Superior temporal gyrus (tissue), 1 donor: Measurements from ENCODE around the gene PSORS1C2.

Source experiments
- DNase-seq: peaks from one replicate; pipeline ENCODE4 v3.0.0-alpha.2; 2016; ENCODE audit errors: extremely low spot score

Gene PSORS1C2

DNA sequence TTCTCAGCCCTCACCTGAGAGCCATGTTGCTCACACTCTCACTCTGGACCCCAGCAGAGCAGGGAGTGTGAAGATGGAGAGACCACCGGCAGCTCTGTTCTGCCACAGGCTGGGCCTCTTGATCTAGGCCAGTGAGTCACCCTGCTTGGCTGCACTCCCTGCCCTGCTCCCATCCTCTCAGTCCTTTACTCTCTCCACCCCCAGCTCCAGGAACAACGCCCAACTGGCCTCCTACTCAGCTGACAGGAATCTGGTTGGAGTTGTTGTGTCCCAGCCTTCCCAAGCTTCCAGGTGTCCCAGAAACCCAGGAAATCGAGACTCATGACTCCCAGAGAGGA lies 24.4 kb downstream of the PSORS1C2 start, which contains the start of gene PSORS1C1:
PSORS1C1 (plus strand) TSS at position 260 of the 338 bp plus-strand sequence. CDS start 14,833 bp downstream, outside the sequence.
- peak; percentile 62 for DNase-seq

DNA sequence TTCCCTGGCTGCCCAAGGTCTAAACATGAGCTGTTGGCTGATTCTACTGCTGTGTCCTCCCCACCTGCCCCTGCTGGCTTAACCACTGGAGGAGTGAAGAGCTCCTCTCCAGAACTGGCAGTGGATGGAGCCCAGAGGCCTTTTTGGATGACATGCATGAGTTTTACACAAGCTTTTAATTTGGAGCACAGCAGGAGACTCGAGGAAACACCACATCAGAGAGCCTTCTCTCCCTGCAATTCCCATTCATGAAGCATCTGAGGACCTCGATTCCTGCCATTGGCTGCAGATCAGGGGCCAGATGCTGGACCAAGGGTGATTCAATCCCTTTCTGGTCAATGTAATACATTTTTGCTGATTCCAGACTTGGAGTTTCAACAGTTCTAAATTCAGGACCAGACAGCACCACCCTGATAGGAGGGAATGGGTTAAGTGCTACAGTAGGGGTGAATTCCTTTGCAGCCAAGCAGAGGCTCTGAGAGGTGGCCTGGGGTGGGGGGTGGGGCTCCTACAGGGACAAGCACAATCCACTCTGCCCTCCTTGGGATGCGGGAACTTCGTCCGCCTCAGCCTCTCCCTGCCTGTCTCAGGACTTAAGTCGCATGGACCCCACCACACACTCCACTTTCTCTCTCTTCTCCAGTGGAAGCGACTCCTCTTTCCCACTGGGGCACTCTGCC lies 24.9 kb downstream of the PSORS1C2 start:
- no peak for DNase-seq

DNA sequence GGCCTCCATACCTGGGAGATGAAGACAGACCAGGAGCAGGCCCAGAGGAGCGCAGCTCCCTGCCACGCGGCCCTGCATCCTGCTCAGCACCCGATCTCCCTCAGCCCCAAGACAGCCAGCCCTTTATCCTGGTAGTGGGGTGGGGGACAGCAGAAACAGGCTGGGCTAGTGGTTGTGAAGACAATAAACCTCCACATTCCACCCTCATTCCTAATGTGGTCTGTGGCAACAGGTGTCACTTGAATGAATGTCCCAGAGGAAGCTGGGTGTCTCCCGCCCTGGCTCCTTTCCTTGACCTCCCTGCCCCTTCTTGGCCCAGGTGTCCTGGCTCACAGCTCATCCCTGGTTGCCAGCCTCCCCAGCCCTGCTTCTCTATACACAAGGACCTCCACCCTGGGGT lies 26.4 kb downstream of the PSORS1C2 start, which contains the start of gene C6orf15:
C6orf15 (minus strand) TSS at position 98 of the 400 bp plus-strand sequence; CDS start at position 78, 20 bp downstream.
- DNase-seq: no peak

DNA sequence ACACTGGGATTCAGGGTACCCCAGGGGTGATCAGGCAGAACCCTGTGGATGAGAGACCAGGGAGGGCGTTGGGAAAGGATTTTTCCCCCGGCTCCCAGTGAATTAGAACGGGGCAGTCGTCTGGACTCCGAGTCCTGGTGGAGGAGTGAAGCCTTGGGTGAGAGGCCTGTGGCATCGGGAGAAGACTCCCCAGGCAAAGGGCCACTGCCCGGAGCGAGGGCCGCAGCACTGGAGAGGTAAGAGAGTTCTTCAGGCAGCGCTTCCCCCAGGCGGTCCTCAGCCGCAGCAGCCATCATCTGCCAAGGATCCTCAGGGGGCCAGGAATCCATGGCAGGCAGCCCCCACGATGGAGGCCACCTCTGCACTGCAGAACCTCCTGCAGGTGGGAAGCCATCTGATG lies 27.2 kb downstream of the PSORS1C2 start:
- no peak for DNase-seq

DNA sequence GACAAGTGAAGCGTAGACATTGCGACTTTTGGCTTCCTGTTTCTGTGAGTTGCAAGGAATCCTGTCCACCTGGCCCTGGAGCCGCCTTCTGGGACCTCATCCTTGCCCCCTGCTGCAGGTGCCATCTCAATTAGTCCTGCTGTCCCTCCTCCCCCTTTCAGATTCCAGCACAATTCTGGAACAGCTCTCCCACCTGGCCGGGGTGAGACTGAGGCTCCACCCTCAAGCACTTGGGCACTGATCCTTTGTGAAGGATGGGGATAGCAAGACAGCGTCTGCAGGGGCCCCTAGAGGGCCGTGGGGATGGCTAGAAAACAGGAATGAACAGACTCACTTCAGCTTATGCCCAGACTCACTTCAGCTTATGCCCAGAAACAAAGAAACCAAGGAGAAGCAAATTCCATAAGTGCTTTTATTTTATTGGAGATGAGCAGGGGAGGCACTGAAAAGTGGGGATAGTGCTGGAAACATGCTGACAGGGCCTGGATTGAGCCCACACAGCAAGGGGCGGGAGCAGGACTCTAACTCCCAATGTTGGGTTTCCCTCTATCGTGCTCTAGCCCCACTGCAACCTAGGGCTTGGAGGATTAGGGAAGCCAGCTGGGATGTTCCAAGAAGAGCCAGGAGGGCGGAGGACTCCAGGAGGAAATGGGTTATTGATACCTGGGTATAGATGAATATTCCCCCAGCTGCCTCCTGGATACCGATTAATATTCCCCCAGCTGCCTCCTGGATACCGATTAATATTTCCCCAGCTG lies 27.9 kb downstream of the PSORS1C2 start:
- DNase-seq: no peak

DNA sequence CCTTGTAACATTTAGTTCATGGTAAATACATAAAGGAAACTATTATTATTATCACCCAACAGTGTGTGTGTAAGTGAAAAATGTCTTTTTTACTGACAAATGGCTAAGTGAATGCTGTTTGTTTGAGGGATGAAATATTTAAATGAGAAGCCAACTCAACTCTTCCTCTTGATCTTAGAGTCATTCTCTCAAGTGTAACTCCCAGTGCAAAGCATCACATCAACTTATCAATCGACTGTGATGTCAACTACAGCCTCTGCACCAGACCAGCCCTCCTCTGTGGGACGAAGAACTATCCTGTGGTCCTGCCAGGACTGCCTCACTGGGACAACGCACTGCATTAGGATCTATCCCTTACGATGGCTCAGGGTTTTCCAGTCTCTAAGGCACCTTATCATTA lies 31.8 kb downstream of the PSORS1C2 start:
- DNase-seq: no peak

DNA sequence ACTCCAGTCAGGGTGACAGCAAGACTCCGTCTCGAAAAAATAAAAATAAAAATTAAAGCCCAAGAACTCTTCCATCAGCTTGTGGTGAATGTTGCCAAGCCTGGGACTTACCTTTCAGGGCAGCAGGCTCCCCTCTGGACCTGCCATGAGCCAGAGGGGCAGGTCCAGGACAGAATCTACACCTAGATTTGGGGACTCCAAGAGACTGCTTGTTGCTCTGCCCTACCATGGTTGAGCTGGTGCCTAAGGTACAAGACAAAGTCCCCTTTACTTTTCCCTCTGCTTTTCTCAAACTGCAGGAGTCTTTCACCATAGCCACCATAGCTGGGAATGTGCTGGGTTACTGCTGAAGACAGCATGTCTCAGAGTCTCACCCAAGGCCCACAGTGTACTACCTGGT lies 35.7 kb downstream of the PSORS1C2 start:
- DNase-seq: no peak

DNA sequence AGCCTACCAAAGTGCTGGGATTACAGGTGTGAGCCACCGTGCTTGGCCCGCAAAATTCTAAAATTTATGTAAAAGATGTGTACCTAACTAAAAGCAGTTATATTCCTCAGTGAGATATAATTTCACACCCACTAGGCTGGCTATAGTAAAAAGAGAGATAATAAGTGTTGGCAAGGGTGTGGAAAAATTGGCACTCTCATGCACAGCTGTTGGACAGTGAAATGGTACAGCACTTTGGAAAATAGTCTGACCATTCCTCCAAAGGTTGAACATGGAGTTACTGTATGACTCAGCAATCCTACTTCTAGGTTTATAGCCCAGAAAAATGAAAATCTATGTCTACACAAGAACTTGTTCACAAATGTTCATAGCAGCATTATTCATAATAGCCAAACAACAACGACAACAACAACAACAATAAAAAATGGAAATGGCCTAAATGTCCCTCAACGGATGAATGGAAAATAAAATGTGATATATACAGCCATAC lies 40.4 kb downstream of the PSORS1C2 start:
- no peak for DNase-seq

DNA sequence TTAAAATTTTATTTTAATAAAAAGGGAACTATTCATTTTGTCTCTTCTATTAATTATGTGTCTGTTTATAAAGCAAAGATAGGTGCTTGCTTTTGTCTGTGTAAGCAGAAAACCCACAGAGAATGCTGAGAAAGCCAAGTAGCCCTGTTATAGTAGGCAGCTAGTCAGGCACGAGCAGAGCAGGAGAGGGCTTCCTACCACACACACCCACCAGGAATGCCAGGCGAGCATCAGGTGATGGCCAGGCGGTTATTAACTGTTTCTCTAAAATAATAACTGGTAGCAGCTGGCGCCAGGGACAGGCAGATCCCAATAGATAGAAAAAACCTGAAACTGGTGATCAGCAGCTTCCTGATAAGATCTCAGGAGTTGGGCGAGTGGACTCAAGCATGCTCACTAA lies 42.2 kb downstream of the PSORS1C2 start:
- no peak for DNase-seq

DNA sequence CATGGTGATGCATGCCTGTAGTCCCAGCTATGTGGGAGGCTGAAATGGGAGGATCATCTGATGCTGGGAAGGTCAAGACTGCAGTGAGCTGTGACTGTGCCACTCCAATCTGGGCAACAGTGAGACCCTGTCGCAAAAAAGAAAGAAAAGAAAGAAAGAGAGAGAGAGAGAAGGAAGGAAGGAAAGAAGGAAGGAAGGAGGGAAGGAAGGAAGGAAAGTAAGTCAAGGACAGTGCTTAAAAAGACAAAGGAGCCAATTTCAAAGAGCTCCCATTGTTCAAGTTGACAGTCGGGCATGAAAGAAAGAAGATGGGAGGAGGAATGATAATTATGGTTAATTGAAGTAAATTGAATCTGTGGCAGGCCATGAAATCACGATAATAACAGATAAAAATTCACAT lies 42.7 kb downstream of the PSORS1C2 start:
- no peak for DNase-seq

DNA sequence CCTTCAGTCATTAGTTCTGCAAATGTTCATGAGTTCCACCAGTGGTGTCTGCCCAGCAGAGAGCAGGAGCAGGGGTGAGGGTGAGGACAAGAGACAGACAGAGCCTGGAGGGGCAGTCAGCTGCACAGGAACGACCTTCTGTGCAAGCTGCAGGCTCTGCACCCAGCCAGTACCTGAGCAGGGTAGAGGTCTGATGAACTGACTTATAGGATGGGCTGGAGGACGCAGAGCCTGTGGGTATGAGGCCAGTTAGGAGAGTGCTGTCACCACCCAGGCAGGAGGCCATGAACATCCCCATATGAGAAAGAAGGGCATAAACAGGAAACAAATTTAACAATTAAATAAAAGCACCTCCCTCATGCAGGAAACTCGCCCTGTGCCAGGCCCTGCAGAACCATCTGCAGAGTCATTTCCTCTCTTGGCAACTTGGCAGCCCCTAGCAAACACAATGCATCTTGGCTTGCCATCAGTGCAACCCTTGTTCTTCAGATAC lies 44.4 kb downstream of the PSORS1C2 start:
- DNase-seq: no peak

DNA sequence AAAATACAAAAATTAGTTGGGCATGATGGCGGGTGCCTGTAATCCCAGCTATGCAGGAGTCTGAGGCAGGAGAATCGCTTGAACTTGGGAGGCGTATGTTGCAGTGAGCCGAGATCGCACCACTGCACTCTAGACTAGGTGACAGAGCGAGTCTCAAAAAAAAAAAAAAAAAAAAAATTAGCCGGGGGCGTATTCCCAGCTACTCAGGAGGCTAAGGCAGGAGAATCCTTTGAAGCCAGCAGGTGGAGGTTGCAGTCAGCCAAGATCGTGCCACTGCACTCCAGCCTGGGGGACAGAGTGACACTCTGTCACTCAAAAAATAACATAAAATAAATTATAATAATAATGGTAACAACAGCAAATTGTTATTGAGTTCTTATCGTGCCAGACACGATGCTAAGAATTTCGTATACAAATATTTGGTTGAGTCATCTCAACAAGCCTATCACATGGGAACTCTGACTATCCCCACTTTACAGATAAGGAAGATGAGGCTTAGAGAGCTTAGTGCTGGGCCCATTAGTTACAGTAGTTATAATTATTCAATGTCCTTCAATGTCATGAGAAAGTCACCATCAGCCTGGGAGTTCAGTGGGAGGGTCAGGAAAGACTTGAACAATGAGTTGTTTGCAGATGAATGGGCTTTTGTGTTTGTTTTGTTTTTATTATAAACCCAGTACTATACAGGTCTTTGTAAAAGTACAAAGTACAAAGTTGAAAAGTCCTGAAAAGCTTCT lies 45.9 kb downstream of the PSORS1C2 start:
- DNase-seq: peak; percentile 57

DNA sequence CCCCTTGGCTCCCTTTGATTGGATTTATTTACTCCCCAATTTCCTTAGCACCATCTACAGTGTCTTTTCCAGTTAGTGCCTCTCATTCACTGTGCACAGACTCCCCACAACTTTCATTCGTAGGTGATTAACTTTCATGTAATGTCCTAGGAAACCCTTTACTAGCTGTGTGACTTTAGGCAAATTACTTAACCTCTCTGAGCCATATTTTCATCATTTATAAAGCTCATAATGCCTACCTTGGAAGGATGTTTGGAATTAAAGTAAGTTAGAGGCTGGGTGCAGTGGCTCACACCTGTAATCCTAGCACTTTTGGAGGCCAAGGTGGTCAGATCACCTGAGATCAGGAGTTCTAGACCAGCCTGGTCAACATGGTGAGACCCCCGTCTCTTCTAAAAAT lies 46.6 kb downstream of the PSORS1C2 start:
- DNase-seq: no peak

DNA sequence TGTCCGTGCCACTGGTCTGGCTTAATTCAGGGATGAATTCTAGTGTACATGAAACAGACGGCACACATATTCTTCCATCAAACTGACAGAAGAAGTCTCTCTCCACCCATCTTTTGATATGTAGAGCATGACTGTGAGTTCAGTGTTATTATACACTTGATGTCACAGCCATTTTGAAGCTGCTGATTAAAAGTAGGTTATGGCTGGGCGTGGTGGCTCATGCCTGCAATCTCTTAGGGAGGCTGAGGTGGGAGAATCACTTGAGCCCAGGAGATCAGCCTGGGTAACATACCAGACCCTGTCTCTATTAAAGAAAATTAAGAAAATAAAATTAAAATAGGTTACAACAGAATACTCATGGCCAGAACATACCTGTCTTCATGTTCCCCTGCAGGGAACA lies 47.2 kb downstream of the PSORS1C2 start:
- DNase-seq: no peak

DNA sequence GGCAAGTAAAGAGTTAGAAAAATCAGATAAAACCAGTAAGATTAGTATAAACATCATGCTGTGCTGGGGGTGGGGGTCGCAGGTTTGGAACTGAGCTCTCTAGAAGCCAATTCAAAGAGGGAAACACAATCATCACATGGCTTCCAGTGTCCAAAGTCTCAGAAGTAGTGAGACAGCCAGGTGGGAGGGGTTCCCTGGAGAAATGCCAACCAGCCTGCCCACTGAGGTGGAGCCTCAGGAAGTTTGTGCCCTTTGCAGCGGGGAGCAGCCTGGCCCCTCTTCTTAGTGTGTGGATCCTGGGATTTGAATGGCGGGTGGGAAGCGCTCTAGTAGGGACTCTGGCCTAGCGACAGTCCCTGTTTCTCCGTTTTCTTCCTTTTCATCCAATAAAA lies 47.9 kb downstream of the PSORS1C2 start:
- no peak for DNase-seq

DNA sequence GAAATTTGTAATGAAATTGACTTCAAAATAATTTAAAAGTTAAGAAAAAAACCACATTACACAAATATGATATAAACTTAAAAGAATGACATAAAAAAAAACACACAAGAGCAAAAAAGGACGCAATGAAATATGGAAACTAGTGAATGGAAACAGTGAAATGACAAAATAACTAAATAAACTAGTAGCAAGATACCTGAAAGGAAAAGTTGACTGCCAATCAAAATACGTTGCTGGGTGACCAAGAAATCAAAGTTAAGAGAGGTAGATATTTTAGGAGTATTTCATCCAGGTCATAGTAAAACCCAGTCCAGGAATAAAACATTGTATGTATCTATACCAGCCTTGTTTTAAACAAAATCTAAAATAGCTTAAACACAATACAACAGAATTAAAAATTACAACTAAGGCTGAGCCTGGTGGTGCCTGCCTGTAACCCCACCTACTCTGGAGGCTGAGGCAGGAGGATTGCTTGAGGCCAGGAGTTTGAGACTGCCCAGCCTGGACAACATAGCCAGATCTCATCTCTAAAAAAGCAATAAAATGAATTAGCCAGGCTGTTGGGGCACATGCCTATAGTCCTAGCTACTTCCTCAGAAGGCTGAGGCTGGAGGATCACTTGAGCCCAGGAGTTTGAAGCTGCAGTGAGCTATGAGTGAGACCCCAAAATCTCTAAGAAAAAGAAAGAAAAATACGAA lies 48.4 kb downstream of the PSORS1C2 start:
- DNase-seq: no peak
